K562 (cell line): ENCODE measurements around the gene RELL2. TPM values are rescaled to one million over a fixed set of nuclear protein-coding genes. Genes with fewer than 3 reads are reported as not detected.

Source experiments
- ATF1 ChIP-seq, 2 experiments: fragments of 450-650 bp in 1 of 2; IDR thresholded peaks; 2 replicates each; pipeline ENCODE4 v1.6.1; 2016; ENCODE audit warnings: missing compliant biosample characterization in 1 of 2, missing genetic modification characterization in 1 of 2
- BRF2 ChIP-seq: IDR thresholded peaks from 3 replicates; pipeline ENCODE4 v1.6.1; 2011; ENCODE audit warnings: borderline replicate concordance, mild to moderate bottlenecking; ENCODE audit not compliant: insufficient read length, insufficient read depth
- CBX1 ChIP-seq: sonication (generic); IDR thresholded peaks from 2 replicates; pipeline ENCODE4 v1.6.1; 2016; ENCODE audit warnings: antibody characterized with exemption, low read depth, mild to moderate bottlenecking
- FOXJ2 ChIP-seq: fragments of 200-800 bp; sonication (Bioruptor generic); IDR thresholded peaks from 2 replicates; pipeline ENCODE4 v1.6.1; 2016; ENCODE audit warnings: missing genetic modification characterization, missing compliant biosample characterization
- FOXM1 ChIP-seq, 2 experiments: fragments of 450-650 bp in 1 of 2; sonication (generic) in 1 of 2; formaldehyde crosslinking in 1 of 2; IDR thresholded peaks; 2 replicates each; pipeline versions ENCODE4 v1.6.1 to v1.9.0; 2017 to 2022; ENCODE audit warnings: low read depth in 2 of 2, mild to moderate bottlenecking in 2 of 2, missing genetic modification reagents in 1 of 2, moderate library complexity in 1 of 2
- KLF10 ChIP-seq: fragments of 250-450 bp; sonication (Bioruptor Pico); IDR thresholded peaks from 2 replicates; pipeline ENCODE4 v1.6.1; 2021; ENCODE audit warnings: matching md5 sums
- MEF2A ChIP-seq: IDR thresholded peaks from 2 replicates; pipeline ENCODE4 v1.6.1; 2011; ENCODE audit warnings: low read depth, mild to moderate bottlenecking, low read length, moderate library complexity; ENCODE audit not compliant: control insufficient read depth
- MGA ChIP-seq: fragments of 450-650 bp; IDR thresholded peaks from 2 replicates; pipeline ENCODE4 v1.6.1; 2016; ENCODE audit warnings: mild to moderate bottlenecking, moderate library complexity
- MLX ChIP-seq, 2 experiments: fragments of 450-650 bp in 1 of 2; sonication (generic) in 1 of 2; formaldehyde crosslinking; conservative IDR thresholded peaks; 2 replicates each; pipeline versions ENCODE4 v1.4.0 to v1.8.1; 2020 to 2022; ENCODE audit warnings: mild to moderate bottlenecking in 1 of 2, missing genetic modification reagents in 1 of 2
- ZFP1 ChIP-seq: fragments of 450-650 bp; formaldehyde crosslinking; IDR thresholded peaks from 2 replicates; pipeline ENCODE4 v1.4.0; 2020; ENCODE audit warnings: mild to moderate bottlenecking, mixed read lengths
- ZNF134 ChIP-seq: fragments of 250-450 bp; sonication (Bioruptor Pico); conservative IDR thresholded peaks from 2 replicates; pipeline ENCODE4 v1.4.0; 2020
- ZNF445 ChIP-seq: fragments of 250-450 bp; sonication (Bioruptor Pico); IDR thresholded peaks from 2 replicates; pipeline ENCODE4 v1.4.0; 2020; ENCODE audit warnings: low read depth, mild to moderate bottlenecking, moderate library complexity
- ZNF740 ChIP-seq, 3 experiments: fragments of 200-800 bp in 1 of 3; sonication (Bioruptor generic) in 1 of 3; sonication (generic) in 1 of 3; formaldehyde crosslinking in 1 of 3; IDR thresholded peaks; 2 replicates each; pipeline versions ENCODE4 v1.6.1 to v1.8.0; 2016 to 2022; ENCODE audit warnings: mild to moderate bottlenecking in 2 of 3, missing compliant biosample characterization in 2 of 3, missing genetic modification characterization in 2 of 3, missing genetic modification reagents in 1 of 3
- polyA plus RNA-seq, 8 experiments: library from polyadenylated mRNA; depleted of rRNA in 4 of 8; stranded (reverse) in 5 of 8; unstranded in 3 of 8; fragments of >200 nt; fragmentation: Nextera tagmentation in 2 of 8; fragmentation: Illumina TruSeq in 1 of 8; extraction: Ambion mirVana in 2 of 8; extraction: Trizol in 1 of 8; gene quantifications; 2 replicates each; pipeline versions ENCODE4 v1.2.1 to v1.2.3, GENCODE V29; 2011 to 2014; ENCODE audit warnings: inconsistent platforms in 1 of 8, missing spikeins in 1 of 8
- total RNA-seq, 7 experiments: library from RNA; depleted of rRNA in 6 of 7; stranded (reverse); fragments of >200 nt in 6 of 7; fragmentation: Illumina TruSeq in 2 of 7; extraction: Trizol in 2 of 7; gene quantifications; 2 replicates each; pipeline versions ENCODE4 v1.2.1 to v1.2.3, GENCODE V29; 2011 to 2021; ENCODE audit warnings: low replicate concordance in 1 of 7

RELL2 gene
- total and polyA plus RNA-seq, 9 of the 15 experiments (the other 6 are each of a cell fraction or from before 2014, with no cell fraction given) = 0.06 to 36.0 (median 14.3) TPM

- no peak for TF ChIP-seq MGA
- TF ChIP-seq KLF10 (CRISPR knock-in tag) = no peak
- peak; percentile 68 for TF ChIP-seq FOXM1 (IDR thresholded peaks at IDR 0.05; ENCODE audit: low read depth)
- TF ChIP-seq FOXM1 (CRISPR knock-in tag; IDR thresholded peaks at IDR 0.05; ENCODE audit: low read depth) = no peak
- no peak for TF ChIP-seq ZNF740 (CRISPR knock-in tag; IDR thresholded peaks at IDR 0.05)
- 0 out of 4 replicates have a peak, but pooled peaks of 1 of the 2 experiments have one; percentile 10 for TF ChIP-seq ZNF740 (tag; IDR thresholded peaks at IDR 0.05)
- 0 out of 2 replicates have a peak, but pooled peaks have one; percentile 28 for TF ChIP-seq MEF2A
- no peak for TF ChIP-seq ATF1 (CRISPR knock-in tag; IDR thresholded peaks at IDR 0.05)
- TF ChIP-seq ATF1 (tag; IDR thresholded peaks at IDR 0.05) = no peak
- no peak for TF ChIP-seq ZFP1 (CRISPR knock-in tag)
- TF ChIP-seq CBX1 = no peak
- TF ChIP-seq ZNF134 (CRISPR knock-in tag) = no peak
- TF ChIP-seq MLX (CRISPR knock-in tag; conservative IDR thresholded peaks at IDR 0.05) = no peak
- TF ChIP-seq FOXJ2 = no peak
- TF ChIP-seq BRF2 = no peak
- no peak for TF ChIP-seq ZNF445 (CRISPR knock-in tag)
Measured at GRCh38 chr5:141617128-141617527, 19.7 kb upstream of the RELL2 start (continued).
